DND-41 (cell line): ENCODE results near the gene TP73.

Source experiments
- EZH2 ChIP-seq: IDR thresholded peaks from 3 replicates; pipeline ENCODE4 v1.6.1; 2012; ENCODE audit warnings: borderline replicate concordance, low read depth, mild to moderate bottlenecking, moderate library complexity, low read length, inconsistent platforms; ENCODE audit not compliant: severe bottlenecking
- TF ChIP-seq, protein P1 (sequence below): IDR thresholded peaks from 2 replicates; pipeline ENCODE4 v1.5.1; 2012; ENCODE audit warnings: borderline replicate concordance, low read length, moderate library complexity, mild to moderate bottlenecking; ENCODE audit not compliant: poor library complexity, severe bottlenecking; ENCODE audit errors: extremely low read depth

DNA sequence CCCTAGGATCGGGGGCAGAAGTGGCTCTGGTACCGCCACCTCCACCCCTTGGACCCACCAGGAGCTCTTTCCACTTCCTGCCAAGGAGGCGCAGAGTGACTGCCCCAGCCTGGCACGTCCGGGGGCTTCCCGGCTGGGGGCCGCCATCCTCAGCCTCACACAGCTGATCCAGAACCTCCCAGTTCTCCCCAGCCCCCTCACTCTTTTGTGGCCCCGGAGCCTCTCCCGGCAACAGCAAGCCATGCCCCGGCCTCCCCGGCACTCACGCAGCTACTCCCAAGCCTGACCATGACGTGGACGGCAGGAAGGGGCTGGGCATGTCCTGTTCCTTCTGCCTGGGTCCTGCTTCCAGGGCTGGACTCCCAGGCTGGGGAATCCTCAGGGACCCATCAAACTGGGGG is 17.1 kb downstream of the TP73 start:
- TF ChIP-seq, protein P1, sequence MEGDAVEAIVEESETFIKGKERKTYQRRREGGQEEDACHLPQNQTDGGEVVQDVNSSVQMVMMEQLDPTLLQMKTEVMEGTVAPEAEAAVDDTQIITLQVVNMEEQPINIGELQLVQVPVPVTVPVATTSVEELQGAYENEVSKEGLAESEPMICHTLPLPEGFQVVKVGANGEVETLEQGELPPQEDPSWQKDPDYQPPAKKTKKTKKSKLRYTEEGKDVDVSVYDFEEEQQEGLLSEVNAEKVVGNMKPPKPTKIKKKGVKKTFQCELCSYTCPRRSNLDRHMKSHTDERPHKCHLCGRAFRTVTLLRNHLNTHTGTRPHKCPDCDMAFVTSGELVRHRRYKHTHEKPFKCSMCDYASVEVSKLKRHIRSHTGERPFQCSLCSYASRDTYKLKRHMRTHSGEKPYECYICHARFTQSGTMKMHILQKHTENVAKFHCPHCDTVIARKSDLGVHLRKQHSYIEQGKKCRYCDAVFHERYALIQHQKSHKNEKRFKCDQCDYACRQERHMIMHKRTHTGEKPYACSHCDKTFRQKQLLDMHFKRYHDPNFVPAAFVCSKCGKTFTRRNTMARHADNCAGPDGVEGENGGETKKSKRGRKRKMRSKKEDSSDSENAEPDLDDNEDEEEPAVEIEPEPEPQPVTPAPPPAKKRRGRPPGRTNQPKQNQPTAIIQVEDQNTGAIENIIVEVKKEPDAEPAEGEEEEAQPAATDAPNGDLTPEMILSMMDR: no peak
- TF ChIP-seq EZH2: no peak
